Colonic mucosa (tissue), 4 donors: ENCODE measurements around the gene MCF2L. TPM values are rescaled to one million over a fixed set of nuclear protein-coding genes. Genes with fewer than 3 reads are reported as not detected.

Experiments used
- DNase-seq: peaks from one replicate; pipeline ENCODE4 v3.0.0-alpha.2; 2020
- H3K27ac ChIP-seq: fragments of 200-600 bp; one replicate; pipeline ENCODE4 v1.8.0; 2021
- H3K27me3 ChIP-seq: fragments of 200-600 bp; one replicate; pipeline ENCODE4 v1.8.0; 2021
- H3K36me3 ChIP-seq: fragments of 200-600 bp; one replicate; pipeline ENCODE4 v1.8.0; 2021
- H3K4me1 ChIP-seq: fragments of 200-600 bp; one replicate; pipeline ENCODE4 v1.8.0; 2021; ENCODE audit warnings: mild to moderate bottlenecking
- H3K4me3 ChIP-seq: fragments of 200-600 bp; one replicate; pipeline ENCODE4 v1.8.0; 2021
- H3K9ac ChIP-seq, 2 donors: one replicate each; pipeline ENCODE4 v1.7.0; 2013; ENCODE audit warnings: control low read depth in 2 of 2, low read depth in 2 of 2, low read length in 2 of 2
- H3K9me3 ChIP-seq: fragments of 200-600 bp; one replicate; pipeline ENCODE4 v1.8.0; 2021
- CTCF ChIP-seq: fragments of 200-600 bp; IDR thresholded peaks from one replicate; pipeline ENCODE4 v1.8.0; 2022; ENCODE audit warnings: antibody characterized with exemption, mild to moderate bottlenecking
- intact Hi-C: fragments of 100-400 bp; cut with DNase I; formaldehyde crosslinking; loops from one replicate; pipeline ENCODE4 v1.14.1; 2022
- total RNA-seq, 2 donors: library from RNA; stranded (reverse); fragmentation: NEBNext Ultra II Directional in 1 of 2; extraction: Animal tissue kit (Norgen Biotek cat#: 25700) in 1 of 2; gene quantifications; one replicate each; pipeline ENCODE4 v1.2.1, GENCODE V29; 2021
- donor health status: healthy.
- donor health status: DM: no; HTN: no; CAD: no.
- donor health status: DM: no; HTN: no; CAD: no.

The MCF2L gene
- total RNA-seq, 2 donors from 2014 or later: 45.0 to 88.3 TPM

GRCh38 chr13:113142876-113143275, 173.9 kb downstream of the MCF2L start:
- DNase-seq: no peak
- Histone ChIP-seq H3K36me3 (no peaks in the 10 kb centered on the region), H3K27me3 (no peaks in the 10 kb centered on the region), H3K9ac (no peak overlapping the region), H3K9me3 (no peaks in the 10 kb centered on the region), H3K27ac (no peak overlapping the region), H3K4me3 (no peak overlapping the region), H3K4me1 (no peaks in the 10 kb centered on the region)
- no peak for TF ChIP-seq CTCF
- intact Hi-C loops: no loop called here

GRCh38 chr13:113143466-113144254, 174.6 kb downstream of the MCF2L start:
- Histone ChIP-seq H3K9ac (no peak overlapping the region), H3K9me3 (no peaks in the 10 kb centered on the region), H3K4me3 (no peak overlapping the region), H3K4me1 (no peaks in the 10 kb centered on the region), H3K36me3 (no peaks in the 10 kb centered on the region), H3K27me3 (no peaks in the 10 kb centered on the region), H3K27ac (no peak overlapping the region)
- TF ChIP-seq CTCF: no peak
- no peak for DNase-seq
- intact Hi-C loops: no loop called here

GRCh38 chr13:113144255-113144629, 175.2 kb downstream of the MCF2L start:
- Histone ChIP-seq H3K4me3 (no peak overlapping the region), H3K9ac (no peak overlapping the region), H3K27ac (no peak overlapping the region), H3K36me3 (no peaks in the 10 kb centered on the region), H3K9me3 (no peaks in the 10 kb centered on the region), H3K4me1 (no peaks in the 10 kb centered on the region), H3K27me3 (no peaks in the 10 kb centered on the region)
- intact Hi-C loops: no loop called here
- TF ChIP-seq CTCF: no peak
- DNase-seq: no peak

GRCh38 chr13:113145496-113145895, 176.5 kb downstream of the MCF2L start:
- H3K27ac ChIP-seq: no peak overlapping the region
- no peaks in the 10 kb centered on the region for H3K27me3 ChIP-seq
- no peak for DNase-seq
- no peaks in the 10 kb centered on the region for H3K36me3 ChIP-seq
- no peaks in the 10 kb centered on the region for H3K9me3 ChIP-seq
- intact Hi-C loops: no loop called here
- H3K9ac ChIP-seq: no peak overlapping the region
- H3K4me1 ChIP-seq: no peaks in the 10 kb centered on the region
- H3K4me3 ChIP-seq: no peak overlapping the region
- TF ChIP-seq CTCF: no peak

- H3K36me3 ChIP-seq: no peaks in the 10 kb centered on the region
- DNase-seq: no peak
- TF ChIP-seq CTCF: no peak
Measured at GRCh38 chr13:113145911-113146598, 177.0 kb downstream of the MCF2L start.

More at GRCh38 chr13:113145911-113146598, 177.0 kb downstream of the MCF2L start:
- H3K27ac ChIP-seq: no peak overlapping the region
- intact Hi-C loops: no loop called here
- no peaks in the 10 kb centered on the region for H3K4me1 ChIP-seq
- H3K9me3 ChIP-seq: no peaks in the 10 kb centered on the region
- H3K4me3 ChIP-seq: no peak overlapping the region
- H3K9ac ChIP-seq: no peak overlapping the region
- H3K27me3 ChIP-seq: no peaks in the 10 kb centered on the region
